ENCODE data around the gene GRB10. TPM values are rescaled to one million over a fixed set of nuclear protein-coding genes. Genes with fewer than 3 reads are reported as not detected.
A peak's percentile ranks its signal among the peaks of the same experiment; 100 is the strongest.

Gene GRB10
- polyA plus RNA-seq, 6 donors from 2014 or later: 0.24 TPM; not detected in 5

- no peak overlapping the region for H3K4me3 Mint-ChIP-seq
- peaks cover 0 to under 1% (median 0%) of the 10 kb centered on the region in 3 donors for H3K4me1 Mint-ChIP-seq
- DNase-seq (no peak), ATAC-seq (ENCODE audit: low read depth in 2 of 2) (no peak)
- no peak overlapping the region for H3K27ac Mint-ChIP-seq
- H3K36me3 Mint-ChIP-seq: no peaks in the 10 kb centered on the region
- H3K9me3 Mint-ChIP-seq: no peaks in the 10 kb centered on the region
- peaks cover 0 to 4% (median 0%) of the 10 kb centered on the region in 3 donors for H3K27me3 Mint-ChIP-seq
Observed at GRCh38 chr7:50693455-50694130, 89.1 kb downstream of the GRB10 start.

GRCh38 chr7:50690541-50691011 lies 92.1 kb downstream of the GRB10 start:
- ATAC-seq (ENCODE audit: low read depth in 2 of 2): no peak

GRCh38 chr7:50688226-50688590 lies 94.5 kb downstream of the GRB10 start:
- Mint-ChIP-seq H3K27ac (peak overlapping the region in 1 of 6 donors; percentile 24), H3K4me3 (no peak overlapping the region), H3K27me3 (peaks cover 0 to 8% (median 0%) of the 10 kb centered on the region in 3 donors), H3K4me1 (peaks cover 0 to 5% (median 5%) of the 10 kb centered on the region in 3 donors), H3K36me3 (no peaks in the 10 kb centered on the region), H3K9me3 (no peaks in the 10 kb centered on the region)
- ATAC-seq (ENCODE audit: low read depth in 2 of 2): no peak
- DNase-seq: no peak

More at GRCh38 chr7:50690541-50691011, 92.1 kb downstream of the GRB10 start:
- H3K27ac Mint-ChIP-seq: no peak overlapping the region
- no peaks in the 10 kb centered on the region for H3K36me3 Mint-ChIP-seq
- H3K9me3 Mint-ChIP-seq: no peaks in the 10 kb centered on the region
- no peak overlapping the region for H3K4me3 Mint-ChIP-seq
- no peak for DNase-seq
- peaks cover 0 to 5% (median 5%) of the 10 kb centered on the region in 3 donors for H3K4me1 Mint-ChIP-seq
- peaks cover 0 to 4% (median 1%) of the 10 kb centered on the region in 3 donors for H3K27me3 Mint-ChIP-seq

GRCh38 chr7:50687575-50688225 lies 95.0 kb downstream of the GRB10 start:
- Mint-ChIP-seq H3K27me3 (peaks cover 0 to 8% (median 0%) of the 10 kb centered on the region in 3 donors), H3K4me1 (peaks cover 0 to 5% (median 5%) of the 10 kb centered on the region in 3 donors), H3K4me3 (no peak overlapping the region), H3K27ac (peak overlapping the region in 1 of 6 donors; percentile 1), H3K36me3 (no peaks in the 10 kb centered on the region), H3K9me3 (no peaks in the 10 kb centered on the region)
- DNase-seq (no peak), ATAC-seq (ENCODE audit: low read depth in 2 of 2) (no peak)

GRCh38 chr7:50687096-50687495 lies 95.6 kb downstream of the GRB10 start:
- Mint-ChIP-seq H3K4me1 (peaks cover 0 to 5% (median 5%) of the 10 kb centered on the region in 3 donors), H3K27me3 (peaks cover 0 to 8% (median 0%) of the 10 kb centered on the region in 3 donors), H3K36me3 (no peaks in the 10 kb centered on the region), H3K9me3 (no peaks in the 10 kb centered on the region), H3K27ac (no peak overlapping the region), H3K4me3 (no peak overlapping the region)
- DNase-seq (no peak), ATAC-seq (ENCODE audit: low read depth in 2 of 2) (no peak)

- H3K36me3 Mint-ChIP-seq: no peaks in the 10 kb centered on the region
- no peak overlapping the region for H3K4me3 Mint-ChIP-seq
- no peak for ATAC-seq (ENCODE audit: low read depth in 2 of 2)
- peaks cover 0 to 8% (median 0%) of the 10 kb centered on the region in 3 donors for H3K27me3 Mint-ChIP-seq
- H3K27ac Mint-ChIP-seq: no peak overlapping the region
- DNase-seq: no peak
- H3K4me1 Mint-ChIP-seq: peaks cover 9 to 14% (median 9%) of the 10 kb centered on the region in 3 donors
- no peaks in the 10 kb centered on the region for H3K9me3 Mint-ChIP-seq
Observed at GRCh38 chr7:50685135-50686065, 97.3 kb downstream of the GRB10 start.

GRCh38 chr7:50684713-50685075 lies 98.0 kb downstream of the GRB10 start:
- peak overlapping the region in 1 of 6 donors; percentile 15 for H3K27ac Mint-ChIP-seq
- peaks cover 0 to 8% (median 0%) of the 10 kb centered on the region in 3 donors for H3K27me3 Mint-ChIP-seq
- no peak overlapping the region for H3K4me3 Mint-ChIP-seq

GRCh38 chr7:50684011-50684712 lies 98.5 kb downstream of the GRB10 start:
- no peaks in the 10 kb centered on the region for H3K9me3 Mint-ChIP-seq
- H3K27me3 Mint-ChIP-seq: peaks cover 0 to 8% (median 0%) of the 10 kb centered on the region in 3 donors
- no peak for ATAC-seq (ENCODE audit: low read depth in 2 of 2)
- no peaks in the 10 kb centered on the region for H3K36me3 Mint-ChIP-seq
- H3K4me3 Mint-ChIP-seq: no peak overlapping the region
- peaks cover 9 to 14% (median 9%) of the 10 kb centered on the region in 3 donors for H3K4me1 Mint-ChIP-seq
- DNase-seq: no peak
- H3K27ac Mint-ChIP-seq: peak overlapping the region in 1 of 6 donors; percentile 58

More at GRCh38 chr7:50684713-50685075, 98.0 kb downstream of the GRB10 start:
- no peak for DNase-seq
- Mint-ChIP-seq H3K9me3 (no peaks in the 10 kb centered on the region), H3K4me1 (peaks cover 9 to 14% (median 9%) of the 10 kb centered on the region in 3 donors), H3K36me3 (no peaks in the 10 kb centered on the region)
- ATAC-seq (ENCODE audit: low read depth in 2 of 2): no peak

GRCh38 chr7:50682573-50682972 lies 100.1 kb downstream of the GRB10 start:
- no peak overlapping the region for H3K27ac Mint-ChIP-seq
- DNase-seq (no peak), ATAC-seq (ENCODE audit: low read depth in 2 of 2) (no peak)
- no peak overlapping the region for H3K4me3 Mint-ChIP-seq
- peaks cover 4 to 9% (median 9%) of the 10 kb centered on the region in 3 donors for H3K4me1 Mint-ChIP-seq
- no peaks in the 10 kb centered on the region for H3K36me3 Mint-ChIP-seq
- H3K9me3 Mint-ChIP-seq: no peaks in the 10 kb centered on the region
- H3K27me3 Mint-ChIP-seq: peaks cover 0 to 8% (median 0%) of the 10 kb centered on the region in 3 donors

GRCh38 chr7:50682079-50682478 lies 100.6 kb downstream of the GRB10 start:
- no peak for DNase-seq
- Mint-ChIP-seq H3K4me3 (no peak overlapping the region), H3K27me3 (peaks cover 0 to 8% (median 0%) of the 10 kb centered on the region in 3 donors), H3K4me1 (peaks cover 4 to 9% (median 9%) of the 10 kb centered on the region in 3 donors), H3K27ac (peak overlapping the region in 1 of 6 donors; percentile 73), H3K9me3 (no peaks in the 10 kb centered on the region), H3K36me3 (no peaks in the 10 kb centered on the region)
- ATAC-seq (ENCODE audit: low read depth in 2 of 2): no peak

GRCh38 chr7:50681432-50682045 lies 101.2 kb downstream of the GRB10 start:
- Mint-ChIP-seq H3K36me3 (no peaks in the 10 kb centered on the region), H3K9me3 (no peaks in the 10 kb centered on the region), H3K27ac (peak overlapping the region in 2 of 6 donors; percentile 42 to 68), H3K4me1 (peaks cover 4 to 9% (median 9%) of the 10 kb centered on the region in 3 donors), H3K4me3 (peak overlapping the region in 7 of 8 donors; percentile 11 to 75 (median 55)), H3K27me3 (peaks cover 0 to 8% (median 0%) of the 10 kb centered on the region in 3 donors)
- ATAC-seq (ENCODE audit: low read depth in 2 of 2): peak; percentile 53 to 70
- DNase-seq: peak; percentile 31

Data from naive B cell (primary cell).